Esophagus (tissue), 2 donors: ENCODE data around the gene TBC1D22B. TPM values are rescaled to one million over a fixed set of nuclear protein-coding genes. Genes with fewer than 3 reads are reported as not detected.
A peak's percentile ranks its signal among the peaks of the same experiment; 100 is the strongest.

Experiments
- H3K27ac ChIP-seq, 2 donors: one replicate each; pipeline ENCODE4 v1.5.1; 2013; ENCODE audit warnings: low read depth in 2 of 2, mild to moderate bottlenecking in 2 of 2, inconsistent platforms in 1 of 2, low read length in 1 of 2, moderate library complexity in 1 of 2
- H3K27me3 ChIP-seq, 2 donors: one replicate each; pipeline ENCODE4 v1.6.1; 2013; ENCODE audit warnings: low read length in 2 of 2, control low read depth in 1 of 2, mild to moderate bottlenecking in 1 of 2; ENCODE audit not compliant: insufficient read depth in 2 of 2, control insufficient read depth in 1 of 2
- H3K36me3 ChIP-seq, 2 donors: one replicate each; pipeline ENCODE4 v1.6.1; 2013; ENCODE audit warnings: low read length in 1 of 2; ENCODE audit not compliant: control insufficient read depth in 2 of 2, insufficient read depth in 2 of 2
- H3K4me1 ChIP-seq, 2 donors: one replicate each; pipeline ENCODE4 v1.6.1; 2013; ENCODE audit warnings: low read length in 1 of 2; ENCODE audit not compliant: control insufficient read depth in 2 of 2, insufficient read depth in 2 of 2
- H3K4me3 ChIP-seq, 2 donors: one replicate each; pipeline ENCODE4 v1.5.1; 2013; ENCODE audit warnings: low read length in 2 of 2, mild to moderate bottlenecking in 2 of 2, low read depth in 1 of 2, moderate library complexity in 1 of 2
- H3K9me3 ChIP-seq, 2 donors: one replicate each; pipeline ENCODE4 v1.6.1; 2013; ENCODE audit warnings: mild to moderate bottlenecking in 2 of 2, low read depth in 1 of 2, low read length in 1 of 2, moderate library complexity in 1 of 2; ENCODE audit not compliant: control insufficient read depth in 2 of 2, insufficient read depth in 1 of 2
- WGBS, 2 donors: extraction: QIAGEN DNeasy Blood & Tissue Kit; methylation state at CpG; one replicate each; pipeline ENCODE4 v1.1.7; 2013; 5-methylcytosine and 5-hydroxymethylcytosine counted together
- polyA plus RNA-seq, 2 donors: library from polyadenylated mRNA; stranded (reverse); fragments of 200-250 nt; gene quantifications; one replicate each; pipeline ENCODE4 v1.2.3, GENCODE V29; 2013
- donor health status: healthy with polysubstance abuse.
- donor health status: Bipolar disorder and iron deficiency.

Gene TBC1D22B
- polyA plus RNA-seq: 1 to 10 TPM; 6.9 to 9.1 TPM

GRCh38 chr6:37257634-37258404 is at the start of gene TBC1D22B, which contains the start of gene TMEM217:
Gene TBC1D22B (plus strand): TSS chr6:37257772. CDS start chr6:37257918, 146 bp downstream.
Gene TMEM217 (minus strand): TSS chr6:37258144. CDS start chr6:37219030, 39,114 bp downstream.
- H3K27ac ChIP-seq: peak within 1 kb of the TSS; percentile 84 to 89
- no peaks in the 10 kb centered on the region for H3K9me3 ChIP-seq
- H3K4me1 ChIP-seq: peaks cover 0 to 2% of the 10 kb centered on the region in 2 donors
- WGBS, 2 donors: 0% methylated on average over 45 of the region's 45 CpGs
- H3K4me3 ChIP-seq: peak within 1 kb of the TSS; percentile 76 to 97
- H3K36me3 ChIP-seq: no peaks in the 10 kb centered on the region
- no peaks in the 10 kb centered on the region for H3K27me3 ChIP-seq

- H3K9me3 ChIP-seq: no peaks in the 10 kb centered on the region
- no peak overlapping the region for H3K27ac ChIP-seq
- 59 to 60% methylated on average over 7 of the region's 7 CpGs for WGBS, 2 donors
- H3K4me3 ChIP-seq: no peak overlapping the region
- H3K36me3 ChIP-seq: no peaks in the 10 kb centered on the region
- H3K27me3 ChIP-seq: no peaks in the 10 kb centered on the region
- H3K4me1 ChIP-seq: peaks cover 0 to 3% of the 10 kb centered on the region in 2 donors
These were observed 49.6 kb upstream of the TBC1D22B start for GRCh38 chr6:37207903-37208456.

GRCh38 chr6:37208793-37209192 is 48.8 kb upstream of the TBC1D22B start:
- no peak overlapping the region for H3K27ac ChIP-seq
- WGBS, 2 donors: 94 to 95% methylated on average over 7 of the region's 7 CpGs
- no peaks in the 10 kb centered on the region for H3K9me3 ChIP-seq
- H3K36me3 ChIP-seq: no peaks in the 10 kb centered on the region
- H3K4me1 ChIP-seq: peaks cover 0 to 3% of the 10 kb centered on the region in 2 donors
- no peak overlapping the region for H3K4me3 ChIP-seq
- H3K27me3 ChIP-seq: no peaks in the 10 kb centered on the region

- Histone ChIP-seq H3K36me3 (no peaks in the 10 kb centered on the region), H3K27me3 (no peaks in the 10 kb centered on the region), H3K9me3 (no peaks in the 10 kb centered on the region), H3K4me1 (peaks cover 0 to 3% of the 10 kb centered on the region in 2 donors), H3K4me3 (no peak overlapping the region), H3K27ac (peak overlapping the region in 1 of 2 donors; percentile 7)
- 83 to 86% methylated on average over 12 of the region's 12 CpGs for WGBS, 2 donors
These were observed 47.9 kb upstream of the TBC1D22B start for GRCh38 chr6:37209461-37210205.

DNA sequence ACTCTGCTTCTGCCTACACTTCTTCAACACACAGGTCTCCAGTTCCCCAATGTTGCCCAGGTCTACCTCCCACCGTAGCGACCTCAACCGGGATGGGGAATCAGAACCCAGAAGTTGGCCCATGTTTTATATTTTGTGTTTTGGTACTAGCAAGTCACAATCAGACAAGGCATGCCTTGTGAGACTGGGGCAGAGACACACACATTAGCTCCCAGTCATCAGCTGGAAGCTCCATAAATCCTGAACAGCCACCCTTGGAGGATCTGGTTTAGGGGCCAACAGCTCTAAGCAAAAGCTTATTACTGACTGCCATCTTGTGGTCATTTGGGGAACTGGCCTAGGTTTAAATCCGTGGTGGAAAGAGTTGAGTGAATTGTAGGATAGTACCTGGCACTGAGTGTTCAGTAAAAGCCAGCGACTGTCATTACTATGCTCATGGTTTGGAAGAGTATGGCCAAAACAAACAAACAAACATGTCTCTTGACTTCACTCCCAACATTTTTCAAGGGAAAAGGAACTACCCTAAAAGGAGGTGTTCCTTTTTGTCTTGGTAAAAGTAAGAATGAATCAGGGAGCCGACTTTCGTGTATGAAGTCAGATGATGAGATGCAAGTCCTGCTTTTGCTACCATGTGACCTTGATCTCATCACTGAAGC is 47.1 kb upstream of the TBC1D22B start:
- H3K4me3 ChIP-seq: no peak overlapping the region
- 59 to 61% methylated on average over 7 of the region's 7 CpGs for WGBS, 2 donors
- no peaks in the 10 kb centered on the region for H3K9me3 ChIP-seq
- no peaks in the 10 kb centered on the region for H3K36me3 ChIP-seq
- no peaks in the 10 kb centered on the region for H3K4me1 ChIP-seq
- no peaks in the 10 kb centered on the region for H3K27me3 ChIP-seq
- H3K27ac ChIP-seq: peak overlapping the region in 1 of 2 donors; percentile 7

DNA sequence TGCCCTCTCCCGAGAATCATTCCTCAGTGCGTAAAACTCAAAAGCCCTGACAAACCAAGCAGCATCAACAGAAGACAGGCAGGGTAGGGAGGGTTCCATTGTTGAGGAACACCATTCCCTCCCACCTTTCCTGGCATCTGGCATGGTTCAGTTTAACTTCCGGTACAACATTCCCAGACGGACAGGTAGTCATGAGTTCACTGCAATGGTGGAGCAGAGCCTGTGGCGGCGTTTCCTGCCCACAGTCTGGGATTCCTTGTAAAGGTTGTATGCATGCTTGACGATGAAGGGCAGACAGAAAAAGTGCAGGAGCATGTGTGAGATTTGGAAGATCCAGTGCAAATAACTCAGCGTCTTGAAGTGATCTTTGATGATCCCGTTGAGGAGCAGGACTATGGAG is 45.3 kb upstream of the TBC1D22B start:
- Histone ChIP-seq H3K27ac (no peak overlapping the region), H3K4me3 (no peak overlapping the region), H3K9me3 (no peaks in the 10 kb centered on the region), H3K4me1 (no peaks in the 10 kb centered on the region), H3K27me3 (no peaks in the 10 kb centered on the region), H3K36me3 (no peaks in the 10 kb centered on the region)
- WGBS, 2 donors: 87 to 91% methylated on average over 9 of the region's 9 CpGs

DNA sequence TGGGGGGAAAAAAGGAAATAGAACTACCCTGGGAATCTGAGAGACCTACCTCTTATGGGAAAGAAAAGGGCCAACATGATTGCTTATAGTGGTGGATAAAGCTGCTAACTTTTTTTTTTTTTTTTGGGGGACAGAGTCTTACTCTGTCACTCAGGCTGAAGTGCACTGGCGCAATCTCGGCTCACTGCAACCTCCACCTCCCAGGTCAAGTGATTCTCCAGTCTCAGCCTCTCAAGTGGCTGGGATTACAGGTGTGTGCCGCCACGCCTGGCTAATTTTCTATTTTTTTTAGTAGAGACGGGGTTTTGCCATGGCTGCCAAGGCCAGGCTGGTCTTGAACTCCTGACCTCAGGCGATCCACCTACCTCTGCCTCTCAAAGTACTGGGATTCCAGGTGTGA is 39.5 kb upstream of the TBC1D22B start:
- no peaks in the 10 kb centered on the region for H3K36me3 ChIP-seq
- WGBS, 2 donors: 89 to 90% methylated on average over 6 of the region's 6 CpGs
- no peak overlapping the region for H3K27ac ChIP-seq
- H3K27me3 ChIP-seq: no peaks in the 10 kb centered on the region
- peaks cover 0 to 5% of the 10 kb centered on the region in 2 donors for H3K4me1 ChIP-seq
- H3K9me3 ChIP-seq: no peaks in the 10 kb centered on the region
- no peak overlapping the region for H3K4me3 ChIP-seq

GRCh38 chr6:37218511-37218910 is 39.1 kb upstream of the TBC1D22B start:
- Histone ChIP-seq H3K9me3 (no peaks in the 10 kb centered on the region), H3K4me1 (peaks cover 0 to 5% of the 10 kb centered on the region in 2 donors), H3K4me3 (no peak overlapping the region), H3K27me3 (no peaks in the 10 kb centered on the region), H3K36me3 (no peaks in the 10 kb centered on the region), H3K27ac (no peak overlapping the region)
- WGBS, 2 donors: 80 to 84% methylated on average over 8 of the region's 8 CpGs

GRCh38 chr6:37221585-37222124 is 35.9 kb upstream of the TBC1D22B start:
- H3K27ac ChIP-seq: peak overlapping the region in 1 of 2 donors; percentile 20
- H3K4me3 ChIP-seq: peak overlapping the region; percentile 49 to 61

More at GRCh38 chr6:37221585-37222124, 35.9 kb upstream of the TBC1D22B start:
- Histone ChIP-seq H3K4me1 (peaks cover 0 to 5% of the 10 kb centered on the region in 2 donors), H3K9me3 (no peaks in the 10 kb centered on the region), H3K27me3 (no peaks in the 10 kb centered on the region), H3K36me3 (no peaks in the 10 kb centered on the region)
- WGBS, 2 donors: 60% methylated on average over 6 of the region's 6 CpGs
